ENCODE results near the gene YARS2.

DNA sequence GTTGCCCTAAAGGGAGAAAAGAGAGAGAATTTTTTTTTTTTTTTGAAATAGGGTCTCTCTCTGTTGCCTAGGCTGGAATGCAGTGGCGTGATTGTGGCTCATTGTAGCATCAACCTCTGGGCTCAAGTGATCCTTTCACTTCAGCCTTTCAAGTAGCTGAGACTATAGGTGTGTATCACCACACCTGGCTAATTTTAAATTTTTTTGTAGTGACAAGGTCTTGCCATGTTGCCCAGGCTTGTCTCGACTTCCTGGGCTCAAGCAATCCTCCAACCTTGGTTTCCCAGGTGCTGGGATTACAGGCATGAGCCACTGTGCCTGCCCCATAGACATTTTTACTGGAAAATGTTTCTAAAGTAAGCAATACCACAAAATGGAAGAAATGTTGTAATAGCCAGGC, 36.8 kb downstream of the YARS2 start:
- TF ChIP-seq, protein P1, sequence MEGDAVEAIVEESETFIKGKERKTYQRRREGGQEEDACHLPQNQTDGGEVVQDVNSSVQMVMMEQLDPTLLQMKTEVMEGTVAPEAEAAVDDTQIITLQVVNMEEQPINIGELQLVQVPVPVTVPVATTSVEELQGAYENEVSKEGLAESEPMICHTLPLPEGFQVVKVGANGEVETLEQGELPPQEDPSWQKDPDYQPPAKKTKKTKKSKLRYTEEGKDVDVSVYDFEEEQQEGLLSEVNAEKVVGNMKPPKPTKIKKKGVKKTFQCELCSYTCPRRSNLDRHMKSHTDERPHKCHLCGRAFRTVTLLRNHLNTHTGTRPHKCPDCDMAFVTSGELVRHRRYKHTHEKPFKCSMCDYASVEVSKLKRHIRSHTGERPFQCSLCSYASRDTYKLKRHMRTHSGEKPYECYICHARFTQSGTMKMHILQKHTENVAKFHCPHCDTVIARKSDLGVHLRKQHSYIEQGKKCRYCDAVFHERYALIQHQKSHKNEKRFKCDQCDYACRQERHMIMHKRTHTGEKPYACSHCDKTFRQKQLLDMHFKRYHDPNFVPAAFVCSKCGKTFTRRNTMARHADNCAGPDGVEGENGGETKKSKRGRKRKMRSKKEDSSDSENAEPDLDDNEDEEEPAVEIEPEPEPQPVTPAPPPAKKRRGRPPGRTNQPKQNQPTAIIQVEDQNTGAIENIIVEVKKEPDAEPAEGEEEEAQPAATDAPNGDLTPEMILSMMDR (IDR thresholded peaks at IDR 0.05), result no peak
- TF ChIP-seq POLR2A (IDR thresholded peaks at IDR 0.05), result no peak

Measured in adrenal gland (tissue), 5 donors.